HepG2 (cell line): Measurements from ENCODE around the gene TMEM184B. TPM values are rescaled to one million over a fixed set of nuclear protein-coding genes. Genes with fewer than 3 reads are reported as not detected.

Source experiments
- ADNP ChIP-seq: sonication (generic); formaldehyde crosslinking; IDR thresholded peaks from 2 replicates; pipeline ENCODE4 v1.4.0; 2020; ENCODE audit warnings: missing genetic modification reagents
- GTF3A ChIP-seq: sonication (generic); formaldehyde crosslinking; conservative IDR thresholded peaks from 2 replicates; pipeline ENCODE4 v1.4.0; 2020; ENCODE audit warnings: mild to moderate bottlenecking, missing genetic modification reagents
- HES4 ChIP-seq: sonication (generic); formaldehyde crosslinking; IDR thresholded peaks from 2 replicates; pipeline ENCODE4 v1.9.0; 2021; ENCODE audit warnings: mild to moderate bottlenecking, missing genetic modification reagents, borderline replicate concordance
- KAT8 ChIP-seq: IDR thresholded peaks from 2 replicates; pipeline ENCODE4 v1.6.1; 2016; ENCODE audit warnings: missing genetic modification reagents, missing compliant biosample characterization
- KDM6A ChIP-seq: IDR thresholded peaks from 2 replicates; pipeline ENCODE4 v1.6.1; 2016; ENCODE audit warnings: low read depth
- KLF13 ChIP-seq: sonication (generic); formaldehyde crosslinking; IDR thresholded peaks from 2 replicates; pipeline ENCODE4 v1.4.0; 2020; ENCODE audit warnings: mild to moderate bottlenecking, missing genetic modification reagents
- KLF16 ChIP-seq, 2 experiments: sonication (generic) in 1 of 2; formaldehyde crosslinking in 1 of 2; IDR thresholded peaks; 2 replicates each; pipeline versions ENCODE4 v1.6.1 to v1.8.0; 2016 to 2023; ENCODE audit warnings: missing genetic modification reagents in 2 of 2, missing compliant biosample characterization in 1 of 2
- KMT2B ChIP-seq: IDR thresholded peaks from 2 replicates; pipeline ENCODE4 v1.6.1; 2016; ENCODE audit warnings: missing genetic modification reagents, missing compliant biosample characterization
- MAF1 ChIP-seq: sonication (generic); formaldehyde crosslinking; IDR thresholded peaks from 2 replicates; pipeline ENCODE4 v1.5.0; 2020; ENCODE audit warnings: missing genetic modification reagents, borderline replicate concordance
- NFKB2 ChIP-seq: sonication (generic); formaldehyde crosslinking; IDR thresholded peaks from 2 replicates; pipeline ENCODE4 v1.4.0; 2020; ENCODE audit warnings: missing genetic modification reagents, borderline replicate concordance
- NPAS2 ChIP-seq: sonication (generic); formaldehyde crosslinking; IDR thresholded peaks from 2 replicates; pipeline ENCODE4 v1.8.0; 2022; ENCODE audit warnings: mild to moderate bottlenecking, missing genetic modification reagents, borderline replicate concordance
- NR2F1 ChIP-seq, 2 experiments: fragments of 450-650 bp in 1 of 2; formaldehyde crosslinking in 1 of 2; IDR thresholded peaks; 2 replicates each; pipeline versions ENCODE4 v1.5.0 to v1.6.1; 2016 to 2020; ENCODE audit warnings: mild to moderate bottlenecking in 1 of 2, missing compliant biosample characterization in 1 of 2, missing genetic modification reagents in 1 of 2, moderate library complexity in 1 of 2
- NRL ChIP-seq: sonication (generic); formaldehyde crosslinking; IDR thresholded peaks from 2 replicates; pipeline ENCODE4 v1.5.0; 2020; ENCODE audit warnings: missing genetic modification reagents, mild to moderate bottlenecking, moderate library complexity, borderline replicate concordance
- PCBP1 ChIP-seq: fragments of 200-400 bp; formaldehyde crosslinking; IDR thresholded peaks from 2 replicates; pipeline ENCODE4 v1.6.1; 2017; ENCODE audit warnings: mild to moderate bottlenecking, low read depth, low read length, borderline replicate concordance
- RFXAP ChIP-seq: sonication (generic); formaldehyde crosslinking; IDR thresholded peaks from 2 replicates; pipeline ENCODE4 v1.4.0; 2020; ENCODE audit warnings: missing genetic modification reagents, borderline replicate concordance
- SIN3B ChIP-seq: fragments of 150-350 bp; IDR thresholded peaks from 2 replicates; pipeline ENCODE4 v1.6.1; 2014; ENCODE audit warnings: low read length
- TBX2 ChIP-seq: sonication (generic); formaldehyde crosslinking; IDR thresholded peaks from 2 replicates; pipeline ENCODE4 v1.5.0; 2020; ENCODE audit warnings: missing genetic modification reagents, mild to moderate bottlenecking, borderline replicate concordance
- ZNF205 ChIP-seq: IDR thresholded peaks from 2 replicates; pipeline ENCODE4 v1.6.1; 2018; ENCODE audit warnings: missing biosample characterization, missing genetic modification reagents
- ZNF737 ChIP-seq: sonication (generic); formaldehyde crosslinking; IDR thresholded peaks from 2 replicates; pipeline ENCODE4 v1.5.0; 2020; ENCODE audit warnings: missing genetic modification reagents, mild to moderate bottlenecking, borderline replicate concordance
- ZNF761 ChIP-seq: sonication (generic); formaldehyde crosslinking; conservative IDR thresholded peaks from 2 replicates; pipeline ENCODE4 v1.4.0; 2020; ENCODE audit warnings: mild to moderate bottlenecking, missing genetic modification reagents
- ZNF788 ChIP-seq: sonication (generic); formaldehyde crosslinking; IDR thresholded peaks from 2 replicates; pipeline ENCODE4 v1.5.0; 2020; ENCODE audit warnings: mild to moderate bottlenecking, missing genetic modification reagents, borderline replicate concordance
- ZNF879 ChIP-seq: sonication (generic); formaldehyde crosslinking; IDR thresholded peaks from 2 replicates; pipeline ENCODE4 v1.8.1; 2023; ENCODE audit warnings: missing genetic modification reagents
- polyA plus RNA-seq, 8 experiments: library from polyadenylated mRNA; depleted of rRNA in 3 of 8; stranded (reverse) in 7 of 8; unstranded in 1 of 8; fragments of >200 nt; fragmentation: Illumina TruSeq in 4 of 8; extraction: Trizol in 4 of 8; gene quantifications; 2 replicates each; pipeline versions ENCODE4 v1.2.1 to v1.2.3, GENCODE V29; 2011 to 2016; ENCODE audit warnings: low read depth in 4 of 8, missing spikeins in 1 of 8, mixed read lengths in 1 of 8; ENCODE audit not compliant: insufficient read depth in 1 of 8
- total RNA-seq, 5 experiments: library from RNA; depleted of rRNA; stranded (reverse); fragments of >200 nt; fragmentation: Illumina TruSeq; extraction: Trizol; gene quantifications; 2 replicates each; pipeline ENCODE4 v1.2.3, GENCODE V29; 2016; ENCODE audit warnings: low read depth in 1 of 5
- TF ChIP-seq, protein P1 (sequence below): sonication (generic); formaldehyde crosslinking; IDR thresholded peaks from 2 replicates; pipeline ENCODE4 v1.5.0; 2020; ENCODE audit warnings: missing genetic modification reagents
- TF ChIP-seq, protein P2 (sequence below): sonication (generic); formaldehyde crosslinking; IDR thresholded peaks from 2 replicates; pipeline ENCODE4 v1.4.0; 2020; ENCODE audit warnings: missing genetic modification reagents, mild to moderate bottlenecking, borderline replicate concordance
- TF ChIP-seq, protein P3 (sequence below): sonication (generic); formaldehyde crosslinking; IDR thresholded peaks from 2 replicates; pipeline ENCODE4 v1.4.0; 2020; ENCODE audit warnings: missing genetic modification reagents

The TMEM184B gene
- total and polyA plus RNA-seq, 2 of the 13 experiments (the other 11 are each of a cell fraction or from before 2014, with no cell fraction given), result 15.9 to 16.0 TPM

DNA sequence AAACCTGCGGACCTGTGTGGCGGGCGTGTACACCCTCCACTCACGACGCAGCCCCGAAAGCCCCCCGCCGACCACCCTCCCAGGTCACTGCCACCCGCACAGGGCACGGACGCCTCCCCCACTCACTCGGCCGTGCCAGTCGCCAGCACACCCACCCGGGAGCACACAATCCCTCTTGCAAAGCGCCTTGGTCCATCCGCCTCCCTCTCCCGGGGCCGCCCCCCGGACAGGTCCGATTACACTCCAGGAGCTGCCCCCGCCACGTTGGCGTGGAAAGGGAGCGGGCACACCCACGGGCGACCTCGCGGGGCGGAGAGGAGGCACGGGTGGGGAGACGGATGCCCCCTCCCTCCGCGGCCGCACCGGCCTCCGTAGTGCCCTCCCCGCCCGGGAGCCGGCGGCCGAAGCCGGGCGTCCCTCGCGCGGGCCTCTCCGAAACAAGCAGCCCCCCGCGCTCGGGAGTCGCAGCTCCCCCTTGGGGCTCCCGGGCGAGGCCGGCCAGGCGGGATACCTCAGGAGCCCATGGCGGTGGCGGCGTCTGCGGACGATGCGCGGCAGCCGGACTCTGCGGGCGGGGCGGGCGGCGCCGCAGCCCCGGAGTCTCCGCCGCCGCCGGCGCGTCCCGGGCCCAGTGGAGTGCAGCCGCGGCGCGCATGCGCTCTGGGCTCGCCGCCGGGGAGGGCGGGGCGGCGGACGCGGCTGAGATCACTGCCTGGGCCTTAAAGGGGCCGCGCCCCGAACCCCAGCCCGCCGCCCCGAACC, at the start of gene TMEM184B (continued):
- TF ChIP-seq SIN3B (no peak), MAF1 (CRISPR knock-in tag) (no peak), RFXAP (no peak), KLF13 (no peak), ZNF879 (CRISPR knock-in tag) (no peak), KMT2B (CRISPR knock-in tag) (no peak), ZNF788 (CRISPR knock-in tag) (no peak), TBX2 (CRISPR knock-in tag) (no peak), NFKB2 (CRISPR knock-in tag) (no peak), ADNP (CRISPR knock-in tag) (no peak), NR2F1 (CRISPR knock-in tag; IDR thresholded peaks at IDR 0.05) (no peak), HES4 (CRISPR knock-in tag) (peak; percentile 20; the same call in 1 of the 2 replicates), NRL (CRISPR knock-in tag) (no peak), KDM6A (CRISPR knock-in tag) (no peak), KLF16 (CRISPR knock-in tag; IDR thresholded peaks at IDR 0.05) (no peak), NPAS2 (CRISPR knock-in tag) (no peak), GTF3A (CRISPR knock-in tag) (no peak), KAT8 (CRISPR knock-in tag) (no peak), ZNF761 (CRISPR knock-in tag) (no peak), PCBP1 (no peak), ZNF205 (CRISPR knock-in tag) (no peak), ZNF737 (no peak)
- TF ChIP-seq, protein P1, sequence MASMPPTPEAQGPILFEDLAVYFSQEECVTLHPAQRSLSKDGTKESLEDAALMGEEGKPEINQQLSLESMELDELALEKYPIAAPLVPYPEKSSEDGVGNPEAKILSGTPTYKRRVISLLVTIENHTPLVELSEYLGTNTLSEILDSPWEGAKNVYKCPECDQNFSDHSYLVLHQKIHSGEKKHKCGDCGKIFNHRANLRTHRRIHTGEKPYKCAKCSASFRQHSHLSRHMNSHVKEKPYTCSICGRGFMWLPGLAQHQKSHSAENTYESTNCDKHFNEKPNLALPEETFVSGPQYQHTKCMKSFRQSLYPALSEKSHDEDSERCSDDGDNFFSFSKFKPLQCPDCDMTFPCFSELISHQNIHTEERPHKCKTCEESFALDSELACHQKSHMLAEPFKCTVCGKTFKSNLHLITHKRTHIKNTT (CRISPR knock-in tag), result no peak
- TF ChIP-seq, protein P2, sequence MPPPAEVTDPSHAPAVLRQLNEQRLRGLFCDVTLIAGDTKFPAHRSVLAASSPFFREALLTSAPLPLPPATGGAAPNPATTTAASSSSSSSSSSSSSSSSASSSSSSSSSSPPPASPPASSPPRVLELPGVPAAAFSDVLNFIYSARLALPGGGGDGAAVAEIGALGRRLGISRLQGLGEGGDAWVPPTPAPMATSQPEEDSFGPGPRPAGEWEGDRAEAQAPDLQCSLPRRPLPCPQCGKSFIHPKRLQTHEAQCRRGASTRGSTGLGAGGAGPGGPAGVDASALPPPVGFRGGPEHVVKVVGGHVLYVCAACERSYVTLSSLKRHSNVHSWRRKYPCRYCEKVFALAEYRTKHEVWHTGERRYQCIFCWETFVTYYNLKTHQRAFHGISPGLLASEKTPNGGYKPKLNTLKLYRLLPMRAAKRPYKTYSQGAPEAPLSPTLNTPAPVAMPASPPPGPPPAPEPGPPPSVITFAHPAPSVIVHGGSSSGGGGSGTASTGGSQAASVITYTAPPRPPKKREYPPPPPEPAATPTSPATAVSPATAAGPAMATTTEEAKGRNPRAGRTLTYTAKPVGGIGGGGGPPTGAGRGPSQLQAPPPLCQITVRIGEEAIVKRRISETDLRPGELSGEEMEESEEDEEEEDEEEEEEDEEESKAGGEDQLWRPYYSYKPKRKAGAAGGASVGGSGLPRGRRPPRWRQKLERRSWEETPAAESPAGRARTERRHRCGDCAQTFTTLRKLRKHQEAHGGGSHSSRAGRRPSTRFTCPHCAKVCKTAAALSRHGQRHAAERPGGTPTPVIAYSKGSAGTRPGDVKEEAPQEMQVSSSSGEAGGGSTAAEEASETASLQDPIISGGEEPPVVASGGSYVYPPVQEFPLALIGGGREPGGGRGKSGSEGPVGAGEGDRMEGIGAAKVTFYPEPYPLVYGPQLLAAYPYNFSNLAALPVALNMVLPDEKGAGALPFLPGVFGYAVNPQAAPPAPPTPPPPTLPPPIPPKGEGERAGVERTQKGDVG (CRISPR knock-in tag), result no peak
- TF ChIP-seq, protein P3, sequence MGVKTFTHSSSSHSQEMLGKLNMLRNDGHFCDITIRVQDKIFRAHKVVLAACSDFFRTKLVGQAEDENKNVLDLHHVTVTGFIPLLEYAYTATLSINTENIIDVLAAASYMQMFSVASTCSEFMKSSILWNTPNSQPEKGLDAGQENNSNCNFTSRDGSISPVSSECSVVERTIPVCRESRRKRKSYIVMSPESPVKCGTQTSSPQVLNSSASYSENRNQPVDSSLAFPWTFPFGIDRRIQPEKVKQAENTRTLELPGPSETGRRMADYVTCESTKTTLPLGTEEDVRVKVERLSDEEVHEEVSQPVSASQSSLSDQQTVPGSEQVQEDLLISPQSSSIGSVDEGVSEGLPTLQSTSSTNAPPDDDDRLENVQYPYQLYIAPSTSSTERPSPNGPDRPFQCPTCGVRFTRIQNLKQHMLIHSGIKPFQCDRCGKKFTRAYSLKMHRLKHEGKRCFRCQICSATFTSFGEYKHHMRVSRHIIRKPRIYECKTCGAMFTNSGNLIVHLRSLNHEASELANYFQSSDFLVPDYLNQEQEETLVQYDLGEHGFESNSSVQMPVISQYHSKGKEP (CRISPR knock-in tag), result no peak
